GM23248 (cell line): Measurements from ENCODE around the gene SLC2A13.

Source experiments
- EZH2 ChIP-seq: fragments of 200-600 bp; sonication (generic); IDR thresholded peaks from 2 replicates; pipeline ENCODE4 v1.6.1; 2018; ENCODE audit warnings: antibody characterized with exemption, mild to moderate bottlenecking; ENCODE audit not compliant: insufficient read depth, poor library complexity, severe bottlenecking
- EZH2phosphoT487 ChIP-seq: fragments of 200-600 bp; sonication (generic); IDR thresholded peaks from 2 replicates; pipeline ENCODE4 v1.6.1; 2018; ENCODE audit warnings: antibody characterized with exemption, moderate library complexity, mild to moderate bottlenecking, low read depth; ENCODE audit not compliant: insufficient read depth

DNA sequence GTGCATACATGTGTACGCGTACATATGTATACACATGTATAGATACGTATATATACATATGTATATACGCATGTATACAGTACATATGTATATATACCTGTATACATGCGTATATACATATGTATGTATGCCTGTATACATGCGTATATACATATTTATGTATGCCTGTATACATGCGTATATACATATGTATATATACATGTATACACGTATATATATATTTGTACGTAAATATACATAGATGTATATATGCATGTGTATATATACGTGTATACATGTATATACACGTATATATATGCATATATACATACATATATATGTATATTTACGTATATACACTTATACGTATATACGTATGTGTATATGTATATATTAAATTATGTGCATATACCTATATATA is 392.3 kb downstream of the SLC2A13 start:
- no peak for TF ChIP-seq EZH2
- no peak for TF ChIP-seq EZH2phosphoT487
